K562 (cell line): ENCODE data around the gene CDADC1. TPM values are rescaled to one million over a fixed set of nuclear protein-coding genes. Genes with fewer than 3 reads are reported as not detected.

Experiments used
- ATAC-seq: fragments of 200-7000 bp; cut with Tn5 transposase; 3 replicates; pipeline ENCODE4 v1.9.1; 2020; ENCODE audit warnings: moderate library complexity
- BruUV-seq: library from RNA; stranded (reverse); fragments of 400-500 nt; replicated peaks from 2 replicates; lab custom pipeline; 2021; lab: Mats Ljungman, UMichigan
- CTCF ChIA-PET: fragments of 300-600 bp; formaldehyde crosslinking; extraction: SDS; loops from one replicate; lab custom pipeline; 2021; ENCODE audit warnings: low intra/inter-chr PET ratio; lab: Yijun Ruan, JAX
- POLR2A ChIA-PET: fragments of 300-600, 350-650 bp; sonication (Branson Sonifier 250); formaldehyde crosslinking; extraction: SDS; loops from one replicate; lab custom pipeline; 2021; ENCODE audit warnings: antibody characterized with exemption, inconsistent platforms; lab: Yijun Ruan, JAX
- DNase-seq, 4 experiments: peaks; one replicate each; pipeline versions ENCODE4 v3.0.0 to v3.0.0-alpha.2; 2011 to 2018; ENCODE audit warnings: low spot score in 3 of 4, mixed read lengths in 3 of 4; ENCODE audit errors: extremely low read depth in 1 of 4
- FAIRE-seq: peaks from 2 replicates; lab custom pipeline; 2011; peaks lifted over from hg19 to GRCh38; lab: Jason Lieb, UNC
- H2AFZ ChIP-seq: 2 replicates; pipeline ENCODE4 v1.6.0; 2011; ENCODE audit warnings: low read depth, low read length, control low read depth, inconsistent platforms
- H3K27ac ChIP-seq: fragments of 200-600 bp; 3 replicates; pipeline ENCODE4 v1.8.0; 2011; ENCODE audit warnings: low read depth, mild to moderate bottlenecking, control low read depth, inconsistent platforms, low read length, moderate library complexity, mixed read lengths; ENCODE audit errors: extremely low read depth
- H3K27me3 ChIP-seq, 2 experiments: fragments of 300-600 bp in 1 of 2; 2 replicates in 1 of 2; 3 replicates in 1 of 2; pipeline versions ENCODE4 v1.6.0 to v1.8.0; 2011; ENCODE audit warnings: inconsistent platforms in 2 of 2, low read length in 2 of 2, mild to moderate bottlenecking in 1 of 2, mixed read lengths in 1 of 2, moderate library complexity in 1 of 2; ENCODE audit not compliant: control insufficient read depth in 2 of 2, insufficient read depth in 2 of 2
- H3K36me3 ChIP-seq: fragments of 300-600 bp; 3 replicates; pipeline ENCODE4 v1.8.0; 2011; ENCODE audit warnings: mild to moderate bottlenecking, low read length, inconsistent platforms; ENCODE audit not compliant: control insufficient read depth, insufficient read depth
- H3K4me1 ChIP-seq, 2 experiments: fragments of 200-600 bp in 1 of 2; replicated peaks in 1 of 2; 2 replicates in 1 of 2; 3 replicates in 1 of 2; pipeline versions ENCODE4 v1.5.1 to v1.8.0; 2011; ENCODE audit warnings: inconsistent platforms in 2 of 2, low read length in 2 of 2, mild to moderate bottlenecking in 1 of 2, mixed read lengths in 1 of 2, moderate library complexity in 1 of 2; ENCODE audit not compliant: control insufficient read depth in 2 of 2, insufficient read depth in 2 of 2
- H3K4me2 ChIP-seq: 2 replicates; pipeline ENCODE4 v1.6.1; 2011; ENCODE audit warnings: low read length, control low read depth, inconsistent platforms, mixed read lengths; ENCODE audit not compliant: insufficient read depth
- H3K4me3 ChIP-seq: fragments of 200-600 bp; sonication (generic), shearing (Covaris generic); 2 replicates; pipeline ENCODE4 v1.5.1; 2016; ENCODE audit warnings: control low read depth, inconsistent platforms
- H3K79me2 ChIP-seq: fragments of 200-600 bp; 3 replicates; pipeline ENCODE4 v1.8.0; 2011; ENCODE audit warnings: low read length, inconsistent platforms; ENCODE audit not compliant: control insufficient read depth, insufficient read depth
- H3K9ac ChIP-seq, 2 experiments: 2 replicates each; pipeline versions ENCODE4 v1.6.0 to v1.6.1; 2011; ENCODE audit warnings: low read depth in 2 of 2, low read length in 2 of 2, control low read depth in 1 of 2, inconsistent platforms in 1 of 2, mild to moderate bottlenecking in 1 of 2, mixed read lengths in 1 of 2; ENCODE audit not compliant: insufficient read depth in 1 of 2
- H3K9me1 ChIP-seq: one replicate; pipeline ENCODE4 v1.6.0; 2011; ENCODE audit warnings: inconsistent platforms, mild to moderate bottlenecking, low read length, moderate library complexity; ENCODE audit not compliant: control insufficient read depth, insufficient read depth
- H3K9me3 ChIP-seq: replicated peaks from 2 replicates; pipeline ENCODE4 v1.5.1; 2011; ENCODE audit warnings: low read depth, low read length, inconsistent platforms; ENCODE audit not compliant: control insufficient read depth, insufficient read depth
- H4K20me1 ChIP-seq: replicated peaks from 2 replicates; pipeline ENCODE4 v1.6.1; 2011; ENCODE audit warnings: low read length, inconsistent platforms, mixed read lengths; ENCODE audit not compliant: control insufficient read depth, insufficient read depth
- CBX3 ChIP-seq, 2 experiments: IDR thresholded peaks; 1 replicate in 1 of 2; 2 replicates in 1 of 2; pipeline ENCODE4 v1.6.1; 2012; ENCODE audit warnings: inconsistent platforms in 2 of 2, low read length in 2 of 2, borderline replicate concordance in 1 of 2, control low read depth in 1 of 2
- CHD1 ChIP-seq: fragments of 200-600 bp; sonication (generic); IDR thresholded peaks from one replicate; pipeline ENCODE4 v1.6.1; 2012; ENCODE audit warnings: mild to moderate bottlenecking, moderate library complexity, low read length, inconsistent platforms
- E2F3 ChIP-seq: fragments of 250-450 bp; sonication (Bioruptor Pico); IDR thresholded peaks from 2 replicates; pipeline ENCODE4 v1.4.0; 2020; ENCODE audit warnings: mild to moderate bottlenecking
- FOXA1 ChIP-seq: fragments of 450-650 bp; IDR thresholded peaks from 2 replicates; pipeline ENCODE4 v1.6.1; 2016; ENCODE audit warnings: mild to moderate bottlenecking, borderline replicate concordance
- MAFG ChIP-seq: fragments of 450-650 bp; conservative IDR thresholded peaks from 2 replicates; pipeline ENCODE4 v1.6.1; 2016; ENCODE audit warnings: missing genetic modification characterization, missing compliant biosample characterization
- NFRKB ChIP-seq: fragments of 450-650 bp; IDR thresholded peaks from 2 replicates; pipeline ENCODE4 v1.6.1; 2016; ENCODE audit warnings: low read depth
- STAT5B ChIP-seq: fragments of 250-450 bp; sonication (Bioruptor Pico); IDR thresholded peaks from 2 replicates; pipeline ENCODE4 v1.8.0; 2021; ENCODE audit warnings: mild to moderate bottlenecking, inconsistent platforms
- TOE1 ChIP-seq, 2 experiments: fragments of 450-650 bp in 1 of 2; sonication (generic) in 1 of 2; formaldehyde crosslinking in 1 of 2; IDR thresholded peaks; 2 replicates each; pipeline versions ENCODE4 v1.7.1 to v1.8.0; 2016 to 2022; ENCODE audit warnings: borderline replicate concordance in 2 of 2, mild to moderate bottlenecking in 2 of 2, antibody characterized with exemption in 1 of 2, inconsistent platforms in 1 of 2, low read depth in 1 of 2, missing genetic modification reagents in 1 of 2, moderate library complexity in 1 of 2
- ZKSCAN8 ChIP-seq: fragments of 200-800 bp; sonication (Bioruptor generic); IDR thresholded peaks from 2 replicates; pipeline ENCODE4 v1.6.1; 2016; ENCODE audit warnings: missing genetic modification characterization, missing compliant biosample characterization
- WGBS: fragments of 100-300 bp; shearing (Covaris generic); methylation state at CpG from one replicate; pipeline ENCODE4 v1.1.6; 2016; ENCODE audit warnings: low coverage, mixed read lengths; ENCODE audit not compliant: insufficient coverage; ENCODE audit errors: missing lambda C conversion rate; 5-methylcytosine and 5-hydroxymethylcytosine counted together
- in situ Hi-C: fragments of 300-500 bp; cut with MboI; formaldehyde crosslinking; loops from 4 replicates; pipeline ENCODE4 v1.15.0; 2018; ENCODE audit warnings: inconsistent platforms, mixed read lengths
- intact Hi-C: fragments of 100-400 bp; cut with micrococcal nuclease; formaldehyde crosslinking; loops from 2 replicates; pipeline ENCODE4 v1.14.2; 2022
- polyA plus RNA-seq, 8 experiments: library from polyadenylated mRNA; depleted of rRNA in 4 of 8; stranded (reverse) in 5 of 8; unstranded in 3 of 8; fragments of >200 nt; fragmentation: Nextera tagmentation in 2 of 8; fragmentation: Illumina TruSeq in 1 of 8; extraction: Ambion mirVana in 2 of 8; extraction: Trizol in 1 of 8; gene quantifications; 2 replicates each; pipeline versions ENCODE4 v1.2.1 to v1.2.3, GENCODE V29; 2011 to 2014; ENCODE audit warnings: inconsistent platforms in 1 of 8, missing spikeins in 1 of 8
- total RNA-seq, 7 experiments: library from RNA; depleted of rRNA in 6 of 7; stranded (reverse); fragments of >200 nt in 6 of 7; fragmentation: Illumina TruSeq in 2 of 7; extraction: Trizol in 2 of 7; gene quantifications; 2 replicates each; pipeline versions ENCODE4 v1.2.1 to v1.2.3, GENCODE V29; 2011 to 2021; ENCODE audit warnings: low replicate concordance in 1 of 7
- TF ChIP-seq, protein P1 (sequence below): IDR thresholded peaks from 2 replicates; pipeline ENCODE4 v1.6.1; 2011; ENCODE audit not compliant: insufficient read length; ENCODE audit errors: extremely low read depth
- TF ChIP-seq, protein P2 (sequence below): sonication (generic); formaldehyde crosslinking; IDR thresholded peaks from 2 replicates; pipeline ENCODE4 v1.8.1; 2023; ENCODE audit warnings: mild to moderate bottlenecking, missing genetic modification reagents, moderate library complexity
- TF ChIP-seq, protein P3 (sequence below): fragments of 250-450 bp; sonication (Bioruptor Pico); IDR thresholded peaks from 2 replicates; pipeline ENCODE4 v1.8.0; 2022; ENCODE audit warnings: inconsistent platforms
- TF ChIP-seq, protein P4 (sequence below), 2 experiments: fragments of 450-650 bp in 1 of 2; sonication (generic) in 1 of 2; formaldehyde crosslinking in 1 of 2; IDR thresholded peaks in 1 of 2; conservative IDR thresholded peaks in 1 of 2; 2 replicates each; pipeline versions ENCODE4 v1.6.1 to v1.8.1; 2016 to 2023; ENCODE audit warnings: mild to moderate bottlenecking in 2 of 2, moderate library complexity in 2 of 2, inconsistent platforms in 1 of 2, missing genetic modification reagents in 1 of 2
- TF ChIP-seq, protein P5 (sequence below): IDR thresholded peaks from 3 replicates; pipeline ENCODE4 v1.6.1; 2011; ENCODE audit warnings: borderline replicate concordance, mild to moderate bottlenecking, moderate library complexity; ENCODE audit not compliant: insufficient read length; ENCODE audit errors: extremely low read depth

CDADC1 gene
- total and polyA plus RNA-seq, 9 of the 15 experiments (the other 6 are each of a cell fraction or from before 2014, with no cell fraction given) = 4.1 to 11.8 (median 6.3) TPM

DNA sequence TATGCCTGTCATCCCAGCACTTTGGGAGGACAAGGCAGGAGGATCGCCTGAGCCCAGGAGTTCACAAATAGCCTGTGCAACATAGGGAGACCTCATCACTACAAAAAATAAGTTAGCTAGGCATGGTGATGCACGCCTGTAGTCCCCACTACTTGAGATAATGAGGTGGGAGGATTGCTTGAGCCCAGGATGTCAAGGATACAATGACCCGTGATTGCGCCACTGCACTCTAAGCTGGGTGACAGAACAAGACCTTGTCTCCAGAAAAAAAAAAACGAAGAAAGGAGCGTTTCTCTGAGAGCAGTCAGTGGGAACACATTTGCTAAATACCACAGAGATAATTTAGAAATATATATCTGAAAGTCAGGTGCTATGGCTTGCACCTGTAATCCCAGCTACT lies 11.9 kb downstream of the CDADC1 start:
- no peak overlapping the region for H3K9ac ChIP-seq
- no peak overlapping the region for H3K4me3 ChIP-seq
- no peaks in the 10 kb centered on the region for H3K79me2 ChIP-seq
- H2AFZ ChIP-seq = no peak overlapping the region
- intact Hi-C loops (no loop called here), in situ Hi-C loops (no loop called here)
- ATAC-seq = no peak
- H3K27me3 ChIP-seq = no peaks in the 10 kb centered on the region
- BruUV-seq = no TSS peak
- no peak for FAIRE-seq
- no peaks in the 10 kb centered on the region for H3K9me3 ChIP-seq
- DNase-seq = no peak
- 70% methylated on average over 3 of the region's 6 CpGs for WGBS
- no peaks in the 10 kb centered on the region for H4K20me1 ChIP-seq
- H3K4me1 ChIP-seq = no peaks in the 10 kb centered on the region
- no peaks in the 10 kb centered on the region for H3K9me1 ChIP-seq
- H3K4me2 ChIP-seq = no peak overlapping the region
- CTCF ChIA-PET = no interaction called here
- peaks cover 40% of the 10 kb centered on the region; the same call in 2 of the 3 replicates for H3K36me3 ChIP-seq
- no peak overlapping the region for H3K27ac ChIP-seq
- POLR2A ChIA-PET = interaction anchor here (0.6 to 2.1 kb wide), 3 partner anchors 9 to 185 kb away, joined by 3 to 5 read pairs (median 4); no protein-coding TSS in a partner anchor
- no peak for TF ChIP-seq NFRKB
- TF ChIP-seq STAT5B (CRISPR knock-in tag) = no peak
- TF ChIP-seq, protein P1, sequence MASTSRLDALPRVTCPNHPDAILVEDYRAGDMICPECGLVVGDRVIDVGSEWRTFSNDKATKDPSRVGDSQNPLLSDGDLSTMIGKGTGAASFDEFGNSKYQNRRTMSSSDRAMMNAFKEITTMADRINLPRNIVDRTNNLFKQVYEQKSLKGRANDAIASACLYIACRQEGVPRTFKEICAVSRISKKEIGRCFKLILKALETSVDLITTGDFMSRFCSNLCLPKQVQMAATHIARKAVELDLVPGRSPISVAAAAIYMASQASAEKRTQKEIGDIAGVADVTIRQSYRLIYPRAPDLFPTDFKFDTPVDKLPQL = no peak
- TF ChIP-seq MAFG (tag) = no peak
- no peak for TF ChIP-seq E2F3 (CRISPR knock-in tag)
- TF ChIP-seq, protein P2, sequence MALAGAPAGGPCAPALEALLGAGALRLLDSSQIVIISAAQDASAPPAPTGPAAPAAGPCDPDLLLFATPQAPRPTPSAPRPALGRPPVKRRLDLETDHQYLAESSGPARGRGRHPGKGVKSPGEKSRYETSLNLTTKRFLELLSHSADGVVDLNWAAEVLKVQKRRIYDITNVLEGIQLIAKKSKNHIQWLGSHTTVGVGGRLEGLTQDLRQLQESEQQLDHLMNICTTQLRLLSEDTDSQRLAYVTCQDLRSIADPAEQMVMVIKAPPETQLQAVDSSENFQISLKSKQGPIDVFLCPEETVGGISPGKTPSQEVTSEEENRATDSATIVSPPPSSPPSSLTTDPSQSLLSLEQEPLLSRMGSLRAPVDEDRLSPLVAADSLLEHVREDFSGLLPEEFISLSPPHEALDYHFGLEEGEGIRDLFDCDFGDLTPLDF = no peak
- TF ChIP-seq FOXA1 = no peak
- no peak for TF ChIP-seq CHD1
- TF ChIP-seq, protein P3, sequence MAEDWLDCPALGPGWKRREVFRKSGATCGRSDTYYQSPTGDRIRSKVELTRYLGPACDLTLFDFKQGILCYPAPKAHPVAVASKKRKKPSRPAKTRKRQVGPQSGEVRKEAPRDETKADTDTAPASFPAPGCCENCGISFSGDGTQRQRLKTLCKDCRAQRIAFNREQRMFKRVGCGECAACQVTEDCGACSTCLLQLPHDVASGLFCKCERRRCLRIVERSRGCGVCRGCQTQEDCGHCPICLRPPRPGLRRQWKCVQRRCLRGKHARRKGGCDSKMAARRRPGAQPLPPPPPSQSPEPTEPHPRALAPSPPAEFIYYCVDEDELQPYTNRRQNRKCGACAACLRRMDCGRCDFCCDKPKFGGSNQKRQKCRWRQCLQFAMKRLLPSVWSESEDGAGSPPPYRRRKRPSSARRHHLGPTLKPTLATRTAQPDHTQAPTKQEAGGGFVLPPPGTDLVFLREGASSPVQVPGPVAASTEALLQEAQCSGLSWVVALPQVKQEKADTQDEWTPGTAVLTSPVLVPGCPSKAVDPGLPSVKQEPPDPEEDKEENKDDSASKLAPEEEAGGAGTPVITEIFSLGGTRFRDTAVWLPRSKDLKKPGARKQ (CRISPR knock-in tag) = no peak
- no peak for TF ChIP-seq CBX3 (IDR thresholded peaks at IDR 0.05; ENCODE audit: borderline replicate concordance in 1 of 2, low read length in 2 of 2)
- TF ChIP-seq, protein P4, sequence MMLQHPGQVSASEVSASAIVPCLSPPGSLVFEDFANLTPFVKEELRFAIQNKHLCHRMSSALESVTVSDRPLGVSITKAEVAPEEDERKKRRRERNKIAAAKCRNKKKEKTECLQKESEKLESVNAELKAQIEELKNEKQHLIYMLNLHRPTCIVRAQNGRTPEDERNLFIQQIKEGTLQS (IDR thresholded peaks at IDR 0.05) = no peak
- TF ChIP-seq, protein P4 (CRISPR knock-in tag; conservative IDR thresholded peaks at IDR 0.05) = no peak
- TF ChIP-seq, protein P5, sequence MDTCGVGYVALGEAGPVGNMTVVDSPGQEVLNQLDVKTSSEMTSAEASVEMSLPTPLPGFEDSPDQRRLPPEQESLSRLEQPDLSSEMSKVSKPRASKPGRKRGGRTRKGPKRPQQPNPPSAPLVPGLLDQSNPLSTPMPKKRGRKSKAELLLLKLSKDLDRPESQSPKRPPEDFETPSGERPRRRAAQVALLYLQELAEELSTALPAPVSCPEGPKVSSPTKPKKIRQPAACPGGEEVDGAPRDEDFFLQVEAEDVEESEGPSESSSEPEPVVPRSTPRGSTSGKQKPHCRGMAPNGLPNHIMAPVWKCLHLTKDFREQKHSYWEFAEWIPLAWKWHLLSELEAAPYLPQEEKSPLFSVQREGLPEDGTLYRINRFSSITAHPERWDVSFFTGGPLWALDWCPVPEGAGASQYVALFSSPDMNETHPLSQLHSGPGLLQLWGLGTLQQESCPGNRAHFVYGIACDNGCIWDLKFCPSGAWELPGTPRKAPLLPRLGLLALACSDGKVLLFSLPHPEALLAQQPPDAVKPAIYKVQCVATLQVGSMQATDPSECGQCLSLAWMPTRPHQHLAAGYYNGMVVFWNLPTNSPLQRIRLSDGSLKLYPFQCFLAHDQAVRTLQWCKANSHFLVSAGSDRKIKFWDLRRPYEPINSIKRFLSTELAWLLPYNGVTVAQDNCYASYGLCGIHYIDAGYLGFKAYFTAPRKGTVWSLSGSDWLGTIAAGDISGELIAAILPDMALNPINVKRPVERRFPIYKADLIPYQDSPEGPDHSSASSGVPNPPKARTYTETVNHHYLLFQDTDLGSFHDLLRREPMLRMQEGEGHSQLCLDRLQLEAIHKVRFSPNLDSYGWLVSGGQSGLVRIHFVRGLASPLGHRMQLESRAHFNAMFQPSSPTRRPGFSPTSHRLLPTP = no peak
- TF ChIP-seq TOE1 (IDR thresholded peaks at IDR 0.05; ENCODE audit: borderline replicate concordance) = no peak
- TF ChIP-seq TOE1 (CRISPR knock-in tag; IDR thresholded peaks at IDR 0.05; ENCODE audit: borderline replicate concordance, low read depth) = no peak
- TF ChIP-seq ZKSCAN8 = no peak
